Stimulated activated CD8-positive, alpha-beta memory T cell treated with anti-CD3 and anti-CD28 coated beads, Interleukin-2, amount 100 ng/mL, for 1 hour (primary cell): Measurements from ENCODE around the gene HOXA7.

ENCODE experiments used
- DNase-seq, 2 donors: peaks; one replicate each; pipeline ENCODE4 v3.0.0-alpha.2; 2020; ENCODE audit warnings: low read depth in 2 of 2

HOXA7 gene

DNA sequence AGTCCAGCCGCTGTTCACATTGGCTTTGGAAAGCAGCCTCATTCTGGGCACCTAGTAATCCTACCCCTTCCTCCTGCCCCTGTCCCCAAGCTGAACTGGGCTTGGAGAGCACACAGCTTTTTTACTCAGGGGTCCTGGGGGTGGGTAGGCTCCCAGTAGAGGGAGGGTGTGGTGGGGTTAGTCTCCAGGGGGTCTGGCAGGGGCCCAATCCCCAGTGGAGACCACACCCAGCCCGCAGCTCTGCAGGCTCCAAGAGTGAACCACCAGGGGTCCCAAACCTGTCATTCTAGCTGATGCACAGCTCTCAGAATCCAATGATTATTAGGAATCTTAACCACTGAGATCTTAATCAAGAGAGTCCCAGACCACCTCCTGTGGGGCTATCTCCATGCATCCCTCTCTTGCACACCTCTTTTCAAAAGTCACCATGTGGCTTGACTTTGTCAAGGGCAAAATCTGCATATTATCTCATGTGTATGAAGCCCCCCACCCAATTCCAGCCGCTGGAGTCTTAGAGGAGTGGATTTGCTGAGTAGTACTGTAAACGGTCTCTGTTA lies 25.9 kb upstream of the HOXA7 start:
- no peak for DNase-seq

GRCh38 chr7:27181795-27182275 lies 25.4 kb upstream of the HOXA7 start:
- DNase-seq, result no peak

DNA sequence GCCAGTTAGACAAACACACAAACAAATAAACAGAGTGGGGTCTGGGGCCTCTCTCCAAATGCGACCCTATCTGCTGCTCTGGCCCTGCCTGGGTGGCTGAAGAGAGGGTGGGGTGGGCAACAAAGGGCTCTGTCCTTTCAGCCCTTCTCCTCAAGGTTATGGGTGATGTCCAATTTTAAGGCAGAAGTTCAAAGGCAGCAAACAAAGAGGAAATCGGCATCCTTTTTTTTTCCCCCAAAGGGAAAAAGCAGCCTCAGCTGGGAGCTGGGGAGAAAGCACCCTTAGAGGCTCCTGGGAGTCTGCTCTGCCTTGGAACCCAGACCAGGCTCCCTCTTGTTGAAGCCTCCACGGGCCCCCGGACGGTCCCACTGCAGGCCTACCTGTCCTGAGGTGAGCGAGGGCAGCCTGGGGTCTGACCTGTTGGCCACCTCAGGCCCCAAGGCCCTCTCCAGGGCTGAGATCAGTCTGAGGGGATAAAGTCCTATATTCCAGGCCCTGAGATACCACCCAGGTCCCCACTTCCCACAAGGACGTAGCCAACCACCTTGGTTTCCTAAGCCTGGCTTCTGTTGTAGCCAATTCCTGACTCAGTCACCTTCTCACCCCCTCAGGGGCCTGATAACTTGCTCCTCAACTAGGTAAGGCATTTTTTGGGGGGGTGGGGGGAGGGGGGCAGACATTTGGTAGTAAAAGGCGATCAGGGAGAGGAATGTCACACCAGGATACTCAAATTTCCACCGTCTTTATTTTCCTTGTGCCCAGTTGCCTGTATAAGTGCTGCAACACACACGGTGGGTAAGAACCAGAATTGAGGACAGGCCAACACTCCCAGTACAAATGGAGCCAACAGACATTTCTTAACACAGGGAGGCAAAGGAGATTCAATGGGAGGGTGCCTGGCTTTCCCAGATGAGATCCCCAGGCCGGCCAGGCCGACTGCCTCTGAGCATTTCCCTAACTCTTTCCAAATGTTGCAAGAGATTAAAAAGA lies 24.3 kb upstream of the HOXA7 start:
- no peak for DNase-seq

- DNase-seq, result peak in 1 of 2 donors; percentile 36
These were observed 23.3 kb upstream of the HOXA7 start for GRCh38 chr7:27179503-27180430.

DNA sequence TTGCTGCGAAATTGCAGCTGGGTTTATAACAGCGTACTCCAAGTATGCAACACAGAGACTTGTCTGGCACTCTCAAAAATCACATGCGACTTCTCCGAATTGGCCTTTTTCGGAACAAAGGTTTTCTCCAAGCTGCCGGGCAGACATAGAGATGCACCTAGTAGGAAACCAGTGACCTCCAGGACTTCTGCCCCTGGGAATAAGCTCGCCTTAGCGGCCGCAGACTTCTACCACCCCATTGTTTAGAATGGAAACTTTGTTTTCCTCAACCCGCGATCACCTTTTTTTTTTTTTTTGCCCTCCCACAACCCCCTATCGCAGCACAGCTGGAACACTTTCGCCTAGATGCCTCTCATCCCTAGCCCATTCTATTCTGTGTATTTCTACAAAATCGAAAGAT lies 22.6 kb upstream of the HOXA7 start:
- no peak for DNase-seq

DNA sequence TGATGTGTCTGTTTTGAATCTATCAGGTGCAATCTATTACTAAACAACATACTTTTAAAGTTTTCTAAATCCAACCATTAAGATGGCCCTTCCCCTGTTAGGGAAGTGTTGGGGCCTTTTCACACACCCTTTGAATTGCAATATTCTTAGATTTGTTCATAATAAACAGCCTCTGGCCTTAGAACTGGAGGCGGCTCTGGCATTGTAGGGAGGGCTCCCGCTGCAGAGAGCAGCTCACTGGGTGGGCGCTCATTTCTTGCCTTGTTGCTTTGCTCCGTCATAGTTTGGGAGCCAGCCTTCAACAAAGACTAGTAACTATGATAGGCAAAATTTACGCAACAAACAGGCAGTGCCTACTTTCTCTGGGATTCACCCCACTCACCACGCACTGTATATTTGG lies 21.9 kb upstream of the HOXA7 start:
- no peak for DNase-seq

- DNase-seq, result no peak
These were observed 21.4 kb upstream of the HOXA7 start for GRCh38 chr7:27177795-27178320.

DNA sequence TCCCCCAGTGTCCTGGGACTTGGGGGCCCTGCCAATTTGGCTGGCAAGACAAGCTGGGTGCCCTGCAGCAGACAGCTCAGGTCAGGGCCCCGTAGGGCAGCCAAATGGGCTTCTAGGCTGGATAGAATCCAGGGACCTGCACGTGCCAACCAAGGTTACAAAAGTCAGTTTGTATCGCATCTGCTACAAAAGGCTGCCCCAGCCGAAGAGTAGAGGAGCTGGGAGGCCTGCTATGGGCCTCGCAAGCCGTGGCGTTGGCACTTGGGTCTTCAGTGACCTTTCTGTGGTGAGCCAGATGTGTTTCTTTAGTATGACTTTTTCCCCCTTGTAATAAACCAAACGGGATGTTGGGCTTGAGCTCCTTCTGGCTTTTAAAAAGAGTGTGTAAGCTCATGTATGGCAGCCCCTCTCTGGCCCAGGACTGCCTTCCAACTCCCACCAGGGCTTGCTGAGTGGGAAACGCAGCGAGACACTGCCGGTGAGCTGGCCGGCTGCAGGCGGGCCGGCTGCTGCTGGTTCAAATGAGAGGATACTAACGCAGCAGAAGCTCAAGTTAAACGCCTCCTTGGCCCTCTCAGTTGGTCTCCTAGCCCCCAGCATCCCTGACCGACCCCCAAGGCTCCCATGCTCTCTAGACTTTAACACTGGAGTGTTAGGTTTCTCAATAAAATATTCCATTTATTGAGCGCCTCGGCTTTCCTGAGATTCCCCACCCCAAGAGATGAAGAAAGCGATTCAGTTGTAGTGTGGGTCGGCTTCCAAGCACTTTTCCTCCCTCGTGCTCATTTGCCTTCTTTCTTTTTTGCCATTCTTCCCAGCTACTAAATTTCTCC lies 20.7 kb upstream of the HOXA7 start:
- no peak for DNase-seq

DNA sequence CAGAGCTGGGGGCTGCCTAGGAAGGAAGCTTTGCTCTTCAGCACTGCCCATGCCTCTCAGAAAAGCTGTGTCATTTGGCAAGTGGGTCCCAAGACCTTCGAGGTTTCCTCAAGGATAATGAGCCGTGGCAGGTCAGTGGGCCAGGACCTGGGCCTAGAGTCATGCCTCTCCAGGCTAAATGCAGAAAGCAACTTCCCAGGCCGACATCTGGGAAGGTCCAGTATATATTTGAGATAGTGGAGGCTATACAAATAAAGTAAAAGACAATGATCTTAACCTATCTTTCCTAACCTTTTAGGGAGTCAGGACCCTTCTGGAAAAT lies 20.0 kb upstream of the HOXA7 start:
- DNase-seq, result no peak

DNA sequence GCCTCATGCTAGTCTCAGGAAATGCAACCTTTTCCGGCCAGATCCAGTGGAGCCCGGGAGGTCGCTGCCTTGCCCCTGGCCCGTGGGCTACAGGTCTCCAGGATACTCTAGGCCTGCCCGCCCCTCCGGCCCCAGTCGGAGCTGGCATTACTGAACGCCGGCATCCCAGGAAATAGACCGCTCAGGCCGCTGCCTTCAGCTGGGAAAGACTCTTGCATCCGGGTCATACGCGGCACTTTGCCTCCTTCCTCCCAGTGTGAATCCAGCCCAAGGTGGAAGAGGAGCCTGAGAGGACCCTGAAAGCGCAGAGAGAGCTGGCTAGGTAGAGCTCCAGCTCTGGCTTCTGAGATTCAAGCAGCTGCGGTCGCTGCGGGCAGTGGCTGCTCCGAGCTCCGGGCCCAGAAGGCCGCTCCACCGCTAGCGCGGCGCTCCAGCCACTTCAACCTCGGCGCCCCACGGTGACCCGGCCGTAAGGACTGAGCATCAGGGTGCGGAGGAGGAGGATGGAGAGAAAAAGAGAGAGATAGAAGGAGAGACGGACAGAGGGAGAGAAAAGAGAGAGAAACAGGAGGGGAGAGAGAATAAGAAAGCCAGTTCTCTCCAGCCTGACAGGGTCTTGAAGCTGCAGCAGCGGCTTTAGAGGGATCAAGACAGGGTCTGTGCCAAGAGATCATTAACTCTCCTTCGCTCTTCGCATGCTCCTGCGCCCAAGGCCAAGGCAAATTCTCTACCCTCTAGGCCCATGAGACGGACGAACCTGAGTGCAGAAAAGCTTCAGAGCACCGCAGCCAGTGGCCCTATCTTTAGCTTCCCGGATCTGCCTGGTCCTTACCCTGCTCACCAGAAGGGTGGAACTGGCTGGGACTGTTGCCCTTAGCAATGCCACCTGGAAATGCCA lies 19.4 kb upstream of the HOXA7 start:
- DNase-seq, result no peak

DNA sequence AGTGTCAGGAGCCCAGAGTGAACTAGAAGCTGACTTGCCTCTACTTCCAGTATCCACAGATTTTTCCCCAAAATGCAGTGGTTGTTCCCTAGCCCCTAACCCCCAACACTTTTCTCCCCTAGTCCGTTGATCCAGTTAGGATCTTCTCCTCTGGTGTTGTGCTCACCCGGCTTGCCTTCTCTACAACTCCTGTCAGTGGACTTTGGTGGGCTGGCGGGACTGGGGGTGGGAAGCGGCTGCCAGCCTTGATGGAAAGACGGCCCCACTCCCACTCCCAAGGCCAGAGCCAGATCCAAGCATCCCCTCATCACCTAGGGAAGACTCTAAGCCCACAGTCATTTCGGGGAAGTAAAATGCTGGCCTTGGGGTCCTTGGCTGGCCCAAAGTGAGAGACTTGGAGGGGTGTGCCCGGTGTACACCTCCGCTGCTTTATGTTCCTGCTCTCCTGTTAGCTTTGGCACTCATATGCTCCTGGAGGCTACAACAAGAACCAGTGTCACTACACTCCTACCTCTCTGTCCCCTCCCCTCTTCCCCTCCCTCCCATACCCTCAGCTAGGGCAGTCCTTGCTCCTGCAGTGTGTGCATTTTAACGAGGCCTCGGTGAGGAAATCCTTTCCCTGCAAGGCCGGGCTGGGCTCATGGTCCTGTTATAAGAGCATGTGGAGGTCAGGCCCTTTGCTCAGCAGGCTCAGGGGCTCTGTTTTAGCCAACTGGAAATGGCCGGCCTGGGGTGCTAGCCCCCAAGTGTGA lies 18.6 kb upstream of the HOXA7 start:
- no peak for DNase-seq

DNA sequence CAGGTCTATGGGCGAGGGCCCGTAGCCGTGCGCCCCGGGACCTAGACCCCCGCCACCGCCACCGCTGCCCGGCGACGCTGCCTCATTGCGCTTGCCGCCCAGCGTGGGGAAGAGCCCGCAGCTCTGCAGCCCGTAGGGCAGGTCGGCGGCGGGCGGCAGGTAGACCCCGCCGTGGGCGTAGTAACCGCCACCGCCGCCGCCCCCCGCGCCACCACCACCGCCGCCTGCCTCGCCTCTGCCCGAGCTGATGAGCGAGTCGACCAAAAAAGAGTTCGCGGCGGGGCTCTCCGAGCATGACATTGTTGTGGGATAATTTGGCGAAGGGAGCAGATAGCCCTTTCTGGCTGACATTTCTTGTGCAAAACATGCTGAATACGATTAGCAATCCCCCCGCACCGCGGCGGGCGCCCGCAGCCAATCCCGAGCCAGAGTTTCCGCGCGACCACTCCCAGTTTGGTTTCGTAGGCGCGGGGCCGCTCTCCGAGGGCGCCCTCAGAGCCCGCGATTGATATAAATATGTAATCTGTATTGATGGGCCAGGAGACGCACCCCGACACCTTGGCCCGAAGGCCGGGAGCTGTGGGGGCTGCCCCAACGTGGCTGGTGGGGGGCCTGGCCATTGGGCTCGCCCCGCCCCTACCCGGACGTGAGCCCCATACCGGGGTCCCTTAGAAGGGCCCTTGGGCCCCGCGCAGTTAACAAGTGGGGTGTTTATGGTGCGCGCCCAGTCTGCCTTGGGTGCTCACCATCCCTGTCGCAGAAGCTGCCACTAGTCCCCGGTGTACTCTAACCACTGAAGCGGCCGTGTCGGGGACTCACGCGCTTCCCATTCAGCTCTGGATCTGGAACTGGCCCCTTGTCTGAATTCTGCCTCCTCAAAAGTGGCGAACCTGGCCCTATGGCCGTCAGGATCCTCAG lies 17.7 kb upstream of the HOXA7 start, which contains the start of gene HOXA10:
Gene HOXA10, minus strand, starts transcription at position 365 of the 918 bp plus-strand sequence. Its CDS starts 14 bp downstream, at position 351.
- no peak for DNase-seq

DNA sequence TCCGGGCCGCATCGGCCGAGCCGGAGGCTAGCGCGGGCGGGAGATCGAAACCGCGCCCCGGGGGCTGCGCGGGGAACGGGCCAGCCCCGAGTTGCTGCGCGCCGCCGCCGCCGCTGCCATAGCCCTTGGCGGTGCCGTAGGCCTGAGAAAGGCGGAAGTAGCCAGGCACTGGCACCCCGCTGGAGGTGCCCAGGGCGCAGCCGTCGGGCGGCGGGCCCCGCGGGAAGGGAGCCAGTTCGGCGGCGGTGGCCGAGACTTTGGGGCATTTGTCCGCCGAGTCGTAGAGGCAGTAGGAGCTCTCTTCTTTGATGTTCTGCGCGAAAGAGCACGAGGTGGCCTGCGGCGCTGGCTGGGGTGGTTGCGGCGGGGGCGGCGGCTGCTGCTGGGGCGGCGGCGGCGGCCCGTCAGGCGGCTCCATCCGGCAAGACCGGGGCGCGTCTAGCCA lies 17.1 kb upstream of the HOXA7 start:
- DNase-seq, result no peak

- no peak for DNase-seq
These were observed 16.5 kb upstream of the HOXA7 start for GRCh38 chr7:27172823-27173510.

- no peak for DNase-seq
These were observed 15.9 kb upstream of the HOXA7 start for GRCh38 chr7:27172315-27172774.

GRCh38 chr7:27171637-27172314 lies 15.3 kb upstream of the HOXA7 start:
- no peak for DNase-seq

GRCh38 chr7:27171325-27171636 lies 14.8 kb upstream of the HOXA7 start:
- DNase-seq, result no peak
